ENCODE measurements around the gene FGFR3. TPM values are rescaled to one million over a fixed set of nuclear protein-coding genes. Genes with fewer than 3 reads are reported as not detected.
A peak's percentile ranks its signal among the peaks of the same experiment; 100 is the strongest.

The FGFR3 gene
- total and polyA plus RNA-seq, 9 of the 15 experiments (the other 6 are each of a cell fraction or from before 2014, with no cell fraction given), result 1.2 to 60.4 (median 12.7) TPM

DNA sequence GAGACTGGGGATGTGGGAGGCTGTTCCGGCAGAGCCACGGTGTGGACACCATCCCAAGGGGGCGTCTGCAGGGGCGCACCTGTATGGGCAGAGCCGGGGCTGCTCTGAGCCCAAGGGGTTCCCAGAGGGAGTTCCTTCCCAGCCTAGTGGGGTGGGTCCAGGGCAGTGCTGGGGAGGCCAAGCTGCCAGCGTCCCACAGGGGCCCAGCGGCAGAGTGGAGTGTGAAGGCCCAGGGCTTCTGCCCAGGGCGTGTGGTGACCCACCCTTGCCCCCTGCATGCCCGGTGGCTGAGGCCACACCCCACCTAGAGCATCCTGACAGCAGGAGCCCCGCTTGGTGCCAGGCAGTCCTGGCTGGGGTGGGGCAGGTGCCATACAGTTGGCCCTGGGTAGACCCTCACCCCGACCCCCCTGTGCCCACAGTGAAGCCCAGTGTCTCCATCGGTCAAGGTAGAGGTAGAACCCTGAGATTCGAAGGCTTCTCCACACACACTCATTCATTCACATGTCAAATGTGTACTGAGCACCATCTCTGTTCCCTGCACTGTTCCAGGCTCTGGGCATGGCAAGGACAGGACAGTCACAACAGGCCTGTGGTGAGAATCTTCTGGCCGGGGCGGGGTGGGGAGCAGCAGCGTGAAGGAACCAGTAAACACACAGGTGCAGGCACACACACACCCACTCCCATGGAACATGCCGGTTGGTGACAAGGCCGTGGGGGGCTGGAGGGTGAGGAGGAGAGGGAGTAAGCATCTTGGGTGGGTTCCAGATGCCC lies 42.5 kb upstream of the FGFR3 start:
- Histone ChIP-seq H3K4me1 (replicated peaks in 1 of 2; ENCODE audit: control insufficient read depth in 2 of 2, insufficient read depth in 2 of 2, low read length in 2 of 2) (peaks cover 23 to 94% of the 10 kb centered on the region in 2 experiments), H4K20me1 (replicated peaks; ENCODE audit: control insufficient read depth, insufficient read depth, low read length) (no peaks in the 10 kb centered on the region), H2AFZ (ENCODE audit: low read depth, low read length) (no peak overlapping the region), H3K9me3 (replicated peaks; ENCODE audit: control insufficient read depth, insufficient read depth, low read depth, low read length) (no peaks in the 10 kb centered on the region), H3K9me1 (ENCODE audit: control insufficient read depth, insufficient read depth, low read length) (peaks cover 5% of the 10 kb centered on the region), H3K4me3 (no peak overlapping the region), H3K9ac (ENCODE audit: insufficient read depth in 1 of 2, low read depth in 2 of 2, low read length in 2 of 2) (peak overlapping the region in 1 of 2 experiments; percentile 58; a peak in 1 of 4 replicates), H3K27ac (ENCODE audit: extremely low read depth, low read depth, low read length) (no peak overlapping the region), H3K36me3 (ENCODE audit: control insufficient read depth, insufficient read depth, low read length) (no peaks in the 10 kb centered on the region), H3K27me3 (ENCODE audit: control insufficient read depth in 2 of 2, insufficient read depth in 2 of 2, low read length in 2 of 2) (no peaks in the 10 kb centered on the region), H3K4me2 (ENCODE audit: insufficient read depth, low read length) (no peak overlapping the region), H3K79me2 (ENCODE audit: control insufficient read depth, insufficient read depth, low read length) (no peaks in the 10 kb centered on the region)
- ATAC-seq, result no peak
- CTCF ChIA-PET (ENCODE audit: low intra/inter-chr PET ratio), result interaction anchor here (6.2 kb wide), 1 partner anchor 59 kb away, joined by 94 read pairs; no protein-coding TSS in a partner anchor
- POLR2A ChIA-PET, result interaction anchor here (2.0 kb wide), 1 partner anchor 58 kb away, joined by 5 read pairs; no protein-coding TSS in a partner anchor
- 41% methylated on average over 17 of the region's 18 CpGs for WGBS (ENCODE audit: insufficient coverage, low coverage, missing lambda C conversion rate)
- BruUV-seq (replicated peaks), result no TSS peak
- FAIRE-seq, result no peak
- intact Hi-C loops (cut with micrococcal nuclease), result no loop called here
- no peak for DNase-seq (ENCODE audit: extremely low read depth in 1 of 4, low spot score in 3 of 4)
- in situ Hi-C loops (cut with MboI), result no loop called here
- TF ChIP-seq MCM7 (IDR thresholded peaks at IDR 0.05) (no peak), ZNF764 (CRISPR knock-in tag; IDR thresholded peaks at IDR 0.05; ENCODE audit: low read depth) (no peak), TAF7 (tag; IDR thresholded peaks at IDR 0.05) (no peak), SOX6 (IDR thresholded peaks at IDR 0.05) (no peak), EGR1 (conservative IDR thresholded peaks at IDR 0.05) (no peak), ERF (CRISPR knock-in tag; IDR thresholded peaks at IDR 0.05) (no peak), SAP30 (IDR thresholded peaks at IDR 0.05; ENCODE audit: borderline replicate concordance, insufficient read depth, low read depth, low read length, poor library complexity, severe bottlenecking) (no peak), SIN3A (IDR thresholded peaks at IDR 0.05; ENCODE audit: borderline replicate concordance in 2 of 2, control insufficient read depth in 1 of 2, low read depth in 2 of 2, low read length in 2 of 2) (no peak)
- TF ChIP-seq, protein P1, sequence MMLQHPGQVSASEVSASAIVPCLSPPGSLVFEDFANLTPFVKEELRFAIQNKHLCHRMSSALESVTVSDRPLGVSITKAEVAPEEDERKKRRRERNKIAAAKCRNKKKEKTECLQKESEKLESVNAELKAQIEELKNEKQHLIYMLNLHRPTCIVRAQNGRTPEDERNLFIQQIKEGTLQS (IDR thresholded peaks at IDR 0.05), result no peak
- TF ChIP-seq, protein P1 (CRISPR knock-in tag; conservative IDR thresholded peaks at IDR 0.05), result no peak
- TF ChIP-seq, protein P2, sequence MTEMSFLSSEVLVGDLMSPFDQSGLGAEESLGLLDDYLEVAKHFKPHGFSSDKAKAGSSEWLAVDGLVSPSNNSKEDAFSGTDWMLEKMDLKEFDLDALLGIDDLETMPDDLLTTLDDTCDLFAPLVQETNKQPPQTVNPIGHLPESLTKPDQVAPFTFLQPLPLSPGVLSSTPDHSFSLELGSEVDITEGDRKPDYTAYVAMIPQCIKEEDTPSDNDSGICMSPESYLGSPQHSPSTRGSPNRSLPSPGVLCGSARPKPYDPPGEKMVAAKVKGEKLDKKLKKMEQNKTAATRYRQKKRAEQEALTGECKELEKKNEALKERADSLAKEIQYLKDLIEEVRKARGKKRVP (CRISPR knock-in tag; IDR thresholded peaks at IDR 0.05), result no peak
